SK-N-SH (cell line): ENCODE results near the gene USP17L17.
"Not testable (repeated sequence)": the region's sequence is repeated elsewhere in the genome, so short reads cannot be mapped to it uniquely, and the experiment has no call there.

Experiments
- CTCF ChIP-seq: fragments of 200-600 bp; sonication (generic); IDR thresholded peaks from 2 replicates; pipeline ENCODE4 v1.6.1; 2017; ENCODE audit warnings: antibody characterized with exemption, mild to moderate bottlenecking, moderate library complexity
- MXI1 ChIP-seq: IDR thresholded peaks from 2 replicates; pipeline ENCODE4 v1.6.1; 2012; ENCODE audit warnings: mild to moderate bottlenecking, low read depth, low read length, improper control_type of control experiment
- POLR2AphosphoS5 ChIP-seq: IDR thresholded peaks from 2 replicates; pipeline ENCODE4 v1.6.1; 2012; ENCODE audit warnings: low read depth, low read length
- YY1 ChIP-seq: IDR thresholded peaks from 2 replicates; pipeline ENCODE4 v1.4.0; 2012; ENCODE audit warnings: low read depth, mild to moderate bottlenecking

GRCh38 chr4:9243579-9243978 lies at the start of gene USP17L17:
- not testable (repeated sequence) for TF ChIP-seq MXI1, POLR2AphosphoS5, YY1, CTCF
